ENCODE results near the gene PREX1.
"Not testable (repeated sequence)": the region's sequence is repeated elsewhere in the genome, so short reads cannot be mapped to it uniquely, and the experiment has no call there.

Gene PREX1

GRCh38 chr20:48777005-48777404, 50.8 kb downstream of the PREX1 start:
- DNase-seq (ENCODE audit: extremely low read depth in 1 of 2, low read depth in 1 of 2): no peak

- no peak for DNase-seq (ENCODE audit: extremely low read depth in 1 of 2, low read depth in 1 of 2)
Observed at GRCh38 chr20:48776306-48776705, 51.5 kb downstream of the PREX1 start.

- DNase-seq (ENCODE audit: extremely low read depth in 1 of 2, low read depth in 1 of 2): not testable (repeated sequence)
Observed at GRCh38 chr20:48775545-48775944, 52.3 kb downstream of the PREX1 start.

- no peak for DNase-seq (ENCODE audit: extremely low read depth in 1 of 2, low read depth in 1 of 2)
Observed at GRCh38 chr20:48774696-48775095, 53.1 kb downstream of the PREX1 start.

- no peak for DNase-seq (ENCODE audit: extremely low read depth in 1 of 2, low read depth in 1 of 2)
Observed at GRCh38 chr20:48773837-48774418, 53.9 kb downstream of the PREX1 start.

- no peak for DNase-seq (ENCODE audit: extremely low read depth in 1 of 2, low read depth in 1 of 2)
Observed at GRCh38 chr20:48772183-48772976, 55.4 kb downstream of the PREX1 start.

GRCh38 chr20:48771542-48771941, 56.3 kb downstream of the PREX1 start:
- DNase-seq (ENCODE audit: extremely low read depth in 1 of 2, low read depth in 1 of 2): no peak

GRCh38 chr20:48770700-48771442, 56.9 kb downstream of the PREX1 start:
- DNase-seq (ENCODE audit: extremely low read depth in 1 of 2, low read depth in 1 of 2): no peak

GRCh38 chr20:48769069-48769983, 58.5 kb downstream of the PREX1 start:
- peak; percentile 79 to 98 for DNase-seq (ENCODE audit: extremely low read depth in 1 of 2, low read depth in 1 of 2)

GRCh38 chr20:48766961-48767960, 60.5 kb downstream of the PREX1 start:
- DNase-seq (ENCODE audit: extremely low read depth in 1 of 2, low read depth in 1 of 2): no peak

- no peak for DNase-seq (ENCODE audit: extremely low read depth in 1 of 2, low read depth in 1 of 2)
Observed at GRCh38 chr20:48766205-48766604, 61.6 kb downstream of the PREX1 start.

- DNase-seq (ENCODE audit: extremely low read depth in 1 of 2, low read depth in 1 of 2): no peak
Observed at GRCh38 chr20:48765359-48765758, 62.4 kb downstream of the PREX1 start.

- no peak for DNase-seq (ENCODE audit: extremely low read depth in 1 of 2, low read depth in 1 of 2)
Observed at GRCh38 chr20:48763216-48763914, 64.4 kb downstream of the PREX1 start.

- DNase-seq (ENCODE audit: extremely low read depth in 1 of 2, low read depth in 1 of 2): no peak
Observed at GRCh38 chr20:48761874-48762273, 65.9 kb downstream of the PREX1 start.

- DNase-seq (ENCODE audit: extremely low read depth in 1 of 2, low read depth in 1 of 2): no peak
Observed at GRCh38 chr20:48761023-48761785, 66.6 kb downstream of the PREX1 start.

- DNase-seq (ENCODE audit: extremely low read depth in 1 of 2, low read depth in 1 of 2): peak; percentile 48 to 74
Observed at GRCh38 chr20:48760403-48760983, 67.3 kb downstream of the PREX1 start.

GRCh38 chr20:48759631-48760245, 68.1 kb downstream of the PREX1 start:
- no peak for DNase-seq (ENCODE audit: extremely low read depth in 1 of 2, low read depth in 1 of 2)
